GM12878 (cell line): ENCODE measurements around the gene NFIX. TPM values are rescaled to one million over a fixed set of nuclear protein-coding genes. Genes with fewer than 3 reads are reported as not detected.

Experiments
- ATAC-seq: fragments of 200-7000 bp; cut with Tn5 transposase; 3 replicates; pipeline ENCODE4 v1.9.1; 2020; ENCODE audit warnings: mild to moderate bottlenecking, moderate library complexity
- BruUV-seq: library from RNA; stranded (reverse); fragments of 400-500 nt; replicated peaks from 2 replicates; lab custom pipeline; 2021; lab: Mats Ljungman, UMichigan
- CTCF ChIA-PET: fragments of 300-600 bp; sonication (Branson Sonifier 250); formaldehyde crosslinking; extraction: SDS; loops from one replicate; lab custom pipeline; 2021; ENCODE audit warnings: inconsistent platforms; lab: Yijun Ruan, JAX
- POLR2A ChIA-PET: fragments of 350-600 bp; formaldehyde crosslinking; extraction: SDS; loops from one replicate; lab custom pipeline; 2021; ENCODE audit warnings: inconsistent platforms; lab: Charles Lee
- RAD21 ChIA-PET: fragments of 300-600 bp; sonication (Branson Sonifier 250); formaldehyde crosslinking; loops from one replicate; lab custom pipeline; 2023; ENCODE audit warnings: antibody characterized with exemption; ENCODE audit not compliant: unreplicated experiment; lab: Charles Lee
- SMC1A ChIA-PET: fragments of 300-600 bp; sonication (Branson Sonifier 250); formaldehyde crosslinking; loops from one replicate; lab custom pipeline; 2023; ENCODE audit not compliant: unreplicated experiment, uncharacterized antibody; lab: Charles Lee
- DNase-seq: peaks from one replicate; pipeline ENCODE4 v3.0.0-alpha.2; 2011; ENCODE audit warnings: low read depth, low spot score
- FAIRE-seq: peaks from 3 replicates; lab custom pipeline; 2011; peaks lifted over from hg19 to GRCh38; lab: Jason Lieb, UNC
- H2AFZ ChIP-seq: 2 replicates; pipeline ENCODE4 v1.6.0; 2011; ENCODE audit warnings: low read depth, low read length, control low read depth; ENCODE audit not compliant: control insufficient read depth
- H3K27ac ChIP-seq: 2 replicates; pipeline ENCODE4 v1.5.1; 2011; ENCODE audit warnings: control low read depth; ENCODE audit not compliant: control insufficient read depth, insufficient read depth
- H3K27me3 ChIP-seq, 2 experiments: replicated peaks in 1 of 2; 2 replicates each; pipeline versions ENCODE4 v1.6.0 to v1.6.1; 2011; ENCODE audit warnings: low read length in 1 of 2; ENCODE audit not compliant: control insufficient read depth in 2 of 2, insufficient read depth in 2 of 2
- H3K36me3 ChIP-seq, 2 experiments: 2 replicates each; pipeline ENCODE4 v1.5.1; 2011; ENCODE audit warnings: low read length in 1 of 2; ENCODE audit not compliant: control insufficient read depth in 2 of 2, insufficient read depth in 2 of 2
- H3K4me1 ChIP-seq: 2 replicates; pipeline ENCODE4 v1.6.1; 2011; ENCODE audit warnings: mild to moderate bottlenecking, low read length, moderate library complexity, mixed read lengths; ENCODE audit not compliant: control insufficient read depth, insufficient read depth
- H3K4me2 ChIP-seq: 2 replicates; pipeline ENCODE4 v1.6.0; 2011; ENCODE audit warnings: control low read depth; ENCODE audit not compliant: control insufficient read depth, insufficient read depth
- H3K4me3 ChIP-seq: fragments of 200-600 bp; sonication (generic); 2 replicates; pipeline ENCODE4 v1.5.1; 2016
- H3K79me2 ChIP-seq: 2 replicates; pipeline ENCODE4 v1.6.0; 2011; ENCODE audit warnings: low read length; ENCODE audit not compliant: control insufficient read depth, insufficient read depth
- H3K9ac ChIP-seq: 2 replicates; pipeline ENCODE4 v1.8.0; 2011; ENCODE audit warnings: low read length, control low read depth, mixed read lengths; ENCODE audit not compliant: control insufficient read depth, insufficient read depth
- H3K9me3 ChIP-seq: replicated peaks from 3 replicates; pipeline ENCODE4 v1.5.1; 2011; ENCODE audit warnings: mild to moderate bottlenecking, low read length; ENCODE audit not compliant: control insufficient read depth, insufficient read depth
- H4K20me1 ChIP-seq: 2 replicates; pipeline ENCODE4 v1.6.0; 2011; ENCODE audit not compliant: control insufficient read depth, insufficient read depth
- BHLHE40 ChIP-seq, 2 experiments: fragments of 450-650 bp in 1 of 2; IDR thresholded peaks; 2 replicates each; pipeline ENCODE4 v1.6.1; 2011 to 2017; ENCODE audit warnings: low read depth in 2 of 2, borderline replicate concordance in 1 of 2, improper control_type of control experiment in 1 of 2, low read length in 1 of 2, mild to moderate bottlenecking in 1 of 2
- EGR1 ChIP-seq, 2 experiments: IDR thresholded peaks; 1 replicate in 1 of 2; 2 replicates in 1 of 2; pipeline ENCODE4 v1.6.1; 2011 to 2012; ENCODE audit warnings: low read depth in 2 of 2, low read length in 2 of 2, borderline replicate concordance in 1 of 2, mild to moderate bottlenecking in 1 of 2, moderate library complexity in 1 of 2
- MYB ChIP-seq: fragments of 150-350 bp; IDR thresholded peaks from 2 replicates; pipeline ENCODE4 v1.6.1; 2014; ENCODE audit warnings: mild to moderate bottlenecking, low read depth, low read length, borderline replicate concordance
- NBN ChIP-seq: fragments of 450-650 bp; IDR thresholded peaks from 2 replicates; pipeline ENCODE4 v1.6.1; 2016
- RBBP5 ChIP-seq: fragments of 200-600 bp; sonication (generic); conservative IDR thresholded peaks from 2 replicates; pipeline ENCODE4 v1.6.1; 2016
- SREBF1 ChIP-seq: IDR thresholded peaks from 2 replicates; pipeline ENCODE4 v1.6.1; 2012; ENCODE audit warnings: mild to moderate bottlenecking, low read length
- TAF1 ChIP-seq: IDR thresholded peaks from 2 replicates; pipeline ENCODE4 v1.6.1; 2011; ENCODE audit warnings: mild to moderate bottlenecking, low read depth, low read length, borderline replicate concordance
- WRNIP1 ChIP-seq: IDR thresholded peaks from 2 replicates; pipeline ENCODE4 v1.6.1; 2011; ENCODE audit warnings: low read depth, low read length, improper control_type of control experiment, borderline replicate concordance
- ZBED1 ChIP-seq: IDR thresholded peaks from 2 replicates; pipeline ENCODE4 v1.6.1; 2016; ENCODE audit warnings: borderline replicate concordance
- ZNF274 ChIP-seq: IDR thresholded peaks from one replicate; pipeline ENCODE4 v1.8.0; 2011; ENCODE audit not compliant: insufficient read length, insufficient read depth
- WGBS: methylation state at CpG from one replicate; pipeline ENCODE4 v1.1.6; 2016; ENCODE audit warnings: low lambda C conversion rate; ENCODE audit not compliant: insufficient replicate concordance, insufficient coverage; ENCODE audit errors: missing lambda C conversion rate; 5-methylcytosine and 5-hydroxymethylcytosine counted together
- in situ Hi-C: fragments of 300-500 bp; cut with MboI; formaldehyde crosslinking; loops from 9 replicates; pipeline ENCODE4 v1.14.3; 2018; ENCODE audit warnings: mixed read lengths
- intact Hi-C: fragments of 100-400 bp; cut with micrococcal nuclease; formaldehyde crosslinking; loops from one replicate; pipeline ENCODE4 v1.14.2; 2022; ENCODE audit not compliant: unreplicated experiment
- polyA plus RNA-seq, 11 experiments: library from polyadenylated mRNA; depleted of rRNA in 4 of 11; unstranded in 6 of 11; stranded (reverse) in 5 of 11; fragments of >200 nt; fragmentation: Nextera tagmentation in 4 of 11; fragmentation: Illumina TruSeq in 1 of 11; extraction: Ambion mirVana in 4 of 11; extraction: Trizol in 1 of 11; gene quantifications; 1 replicate in 1 of 11; 2 replicates in 10 of 11; pipeline versions ENCODE4 v1.2.1 to v1.2.3, GENCODE V29; 2011 to 2016; ENCODE audit warnings: inconsistent platforms in 2 of 11, missing spikeins in 2 of 11, low read depth in 1 of 11
- total RNA-seq, 4 experiments: library from RNA; depleted of rRNA in 3 of 4; stranded (reverse); fragments of >200 nt in 3 of 4; fragmentation: Illumina TruSeq in 1 of 4; extraction: Trizol in 1 of 4; gene quantifications; 2 replicates each; pipeline versions ENCODE4 v1.2.1 to v1.2.3, GENCODE V29; 2013 to 2021
- TF ChIP-seq, protein P1 (sequence below): fragments of 450-650 bp; formaldehyde crosslinking; IDR thresholded peaks from 2 replicates; pipeline ENCODE4 v1.4.0; 2020; ENCODE audit warnings: mild to moderate bottlenecking, moderate library complexity
- TF ChIP-seq, protein P2 (sequence below): fragments of 150-350 bp; IDR thresholded peaks from 2 replicates; pipeline ENCODE4 v1.6.1; 2016; ENCODE audit warnings: low read depth, low read length
- TF ChIP-seq, protein P3 (sequence below): IDR thresholded peaks from 2 replicates; pipeline ENCODE4 v1.6.1; 2012; ENCODE audit warnings: low read length, inconsistent platforms

Gene NFIX
- total and polyA plus RNA-seq, 10 of the 15 experiments (the other 5 are each of a cell fraction or from before 2014, with no cell fraction given) = 0.02 to 2.2 (median 0.28) TPM

DNA sequence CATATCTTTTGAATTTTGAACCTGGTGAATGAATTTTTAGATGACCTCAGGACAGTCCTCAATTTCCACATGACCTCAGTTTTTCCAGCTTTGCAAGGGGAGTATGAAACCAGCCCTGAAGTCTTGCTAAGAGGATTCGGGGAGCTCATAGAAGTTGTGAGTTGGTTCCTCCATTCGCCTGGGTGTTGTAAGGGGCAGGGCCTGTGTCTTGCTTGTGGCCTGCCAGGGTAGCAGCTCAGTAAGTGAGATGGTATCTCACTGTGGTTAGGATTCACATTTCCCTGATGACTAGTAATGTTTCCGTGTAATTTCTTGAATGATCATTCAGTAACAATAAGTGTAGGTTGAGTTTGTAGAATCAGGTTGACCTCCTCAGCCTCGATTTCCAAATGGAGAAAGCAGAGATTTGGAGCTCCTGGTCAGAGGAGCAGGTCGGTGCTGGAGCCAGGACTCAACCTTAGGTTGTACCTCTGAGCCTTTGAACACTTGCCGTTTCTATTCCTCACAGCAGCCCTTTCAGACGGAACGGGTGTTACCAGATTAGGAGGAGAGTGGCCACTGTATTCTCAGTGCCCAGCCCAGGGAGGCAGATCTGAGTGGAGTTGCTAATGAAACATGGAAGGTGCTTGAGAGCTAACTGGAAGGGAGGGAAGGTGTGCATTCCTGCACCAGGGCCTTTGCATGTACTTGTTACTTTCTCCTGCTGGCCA, 137.4 kb downstream of the NFIX start:
- Histone ChIP-seq H3K9me3 (no peaks in the 10 kb centered on the region), H2AFZ (no peak overlapping the region), H3K4me2 (no peak overlapping the region), H3K27me3 (no peaks in the 10 kb centered on the region), H3K4me1 (no peaks in the 10 kb centered on the region), H4K20me1 (peaks cover 7% of the 10 kb centered on the region), H3K9ac (no peak overlapping the region), H3K27ac (no peak overlapping the region), H3K79me2 (peaks cover 12% of the 10 kb centered on the region), H3K36me3 (peaks cover 3 to 25% of the 10 kb centered on the region in 2 experiments; a peak in 3 of 4 replicates), H3K4me3 (no peak overlapping the region)
- CTCF ChIA-PET = interaction anchor here (0.5 to 0.6 kb wide), 2 partner anchors 13 to 99 kb away, joined by 3 read pairs; no protein-coding TSS in a partner anchor
- RAD21 ChIA-PET = no interaction called here
- no TSS peak for BruUV-seq
- POLR2A ChIA-PET = no interaction called here
- SMC1A ChIA-PET = no interaction called here
- FAIRE-seq (no peak), ATAC-seq (no peak), DNase-seq (no peak)
- 87% methylated on average over 8 of the region's 8 CpGs for WGBS
- in situ Hi-C loops (no loop called here), intact Hi-C loops (no loop called here)
- TF ChIP-seq NBN (no peak), ZBED1 (no peak), WRNIP1 (no peak), BHLHE40 (IDR thresholded peaks at IDR 0.05; ENCODE audit: borderline replicate concordance in 1 of 2, low read depth in 2 of 2, low read length in 1 of 2) (no peak), MYB (no peak), RBBP5 (no peak), EGR1 (IDR thresholded peaks at IDR 0.05; ENCODE audit: borderline replicate concordance in 1 of 2, low read depth in 2 of 2, low read length in 2 of 2) (no peak), ZNF274 (no peak), SREBF1 (no peak), TAF1 (no peak)
- TF ChIP-seq, protein P1, sequence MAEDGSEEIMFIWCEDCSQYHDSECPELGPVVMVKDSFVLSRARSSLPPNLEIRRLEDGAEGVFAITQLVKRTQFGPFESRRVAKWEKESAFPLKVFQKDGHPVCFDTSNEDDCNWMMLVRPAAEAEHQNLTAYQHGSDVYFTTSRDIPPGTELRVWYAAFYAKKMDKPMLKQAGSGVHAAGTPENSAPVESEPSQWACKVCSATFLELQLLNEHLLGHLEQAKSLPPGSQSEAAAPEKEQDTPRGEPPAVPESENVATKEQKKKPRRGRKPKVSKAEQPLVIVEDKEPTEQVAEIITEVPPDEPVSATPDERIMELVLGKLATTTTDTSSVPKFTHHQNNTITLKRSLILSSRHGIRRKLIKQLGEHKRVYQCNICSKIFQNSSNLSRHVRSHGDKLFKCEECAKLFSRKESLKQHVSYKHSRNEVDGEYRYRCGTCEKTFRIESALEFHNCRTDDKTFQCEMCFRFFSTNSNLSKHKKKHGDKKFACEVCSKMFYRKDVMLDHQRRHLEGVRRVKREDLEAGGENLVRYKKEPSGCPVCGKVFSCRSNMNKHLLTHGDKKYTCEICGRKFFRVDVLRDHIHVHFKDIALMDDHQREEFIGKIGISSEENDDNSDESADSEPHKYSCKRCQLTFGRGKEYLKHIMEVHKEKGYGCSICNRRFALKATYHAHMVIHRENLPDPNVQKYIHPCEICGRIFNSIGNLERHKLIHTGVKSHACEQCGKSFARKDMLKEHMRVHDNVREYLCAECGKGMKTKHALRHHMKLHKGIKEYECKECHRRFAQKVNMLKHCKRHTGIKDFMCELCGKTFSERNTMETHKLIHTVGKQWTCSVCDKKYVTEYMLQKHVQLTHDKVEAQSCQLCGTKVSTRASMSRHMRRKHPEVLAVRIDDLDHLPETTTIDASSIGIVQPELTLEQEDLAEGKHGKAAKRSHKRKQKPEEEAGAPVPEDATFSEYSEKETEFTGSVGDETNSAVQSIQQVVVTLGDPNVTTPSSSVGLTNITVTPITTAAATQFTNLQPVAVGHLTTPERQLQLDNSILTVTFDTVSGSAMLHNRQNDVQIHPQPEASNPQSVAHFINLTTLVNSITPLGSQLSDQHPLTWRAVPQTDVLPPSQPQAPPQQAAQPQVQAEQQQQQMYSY (CRISPR knock-in tag) = no peak
- TF ChIP-seq, protein P2, sequence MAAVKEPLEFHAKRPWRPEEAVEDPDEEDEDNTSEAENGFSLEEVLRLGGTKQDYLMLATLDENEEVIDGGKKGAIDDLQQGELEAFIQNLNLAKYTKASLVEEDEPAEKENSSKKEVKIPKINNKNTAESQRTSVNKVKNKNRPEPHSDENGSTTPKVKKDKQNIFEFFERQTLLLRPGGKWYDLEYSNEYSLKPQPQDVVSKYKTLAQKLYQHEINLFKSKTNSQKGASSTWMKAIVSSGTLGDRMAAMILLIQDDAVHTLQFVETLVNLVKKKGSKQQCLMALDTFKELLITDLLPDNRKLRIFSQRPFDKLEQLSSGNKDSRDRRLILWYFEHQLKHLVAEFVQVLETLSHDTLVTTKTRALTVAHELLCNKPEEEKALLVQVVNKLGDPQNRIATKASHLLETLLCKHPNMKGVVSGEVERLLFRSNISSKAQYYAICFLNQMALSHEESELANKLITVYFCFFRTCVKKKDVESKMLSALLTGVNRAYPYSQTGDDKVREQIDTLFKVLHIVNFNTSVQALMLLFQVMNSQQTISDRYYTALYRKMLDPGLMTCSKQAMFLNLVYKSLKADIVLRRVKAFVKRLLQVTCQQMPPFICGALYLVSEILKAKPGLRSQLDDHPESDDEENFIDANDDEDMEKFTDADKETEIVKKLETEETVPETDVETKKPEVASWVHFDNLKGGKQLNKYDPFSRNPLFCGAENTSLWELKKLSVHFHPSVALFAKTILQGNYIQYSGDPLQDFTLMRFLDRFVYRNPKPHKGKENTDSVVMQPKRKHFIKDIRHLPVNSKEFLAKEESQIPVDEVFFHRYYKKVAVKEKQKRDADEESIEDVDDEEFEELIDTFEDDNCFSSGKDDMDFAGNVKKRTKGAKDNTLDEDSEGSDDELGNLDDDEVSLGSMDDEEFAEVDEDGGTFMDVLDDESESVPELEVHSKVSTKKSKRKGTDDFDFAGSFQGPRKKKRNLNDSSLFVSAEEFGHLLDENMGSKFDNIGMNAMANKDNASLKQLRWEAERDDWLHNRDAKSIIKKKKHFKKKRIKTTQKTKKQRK = no peak
- TF ChIP-seq, protein P3, sequence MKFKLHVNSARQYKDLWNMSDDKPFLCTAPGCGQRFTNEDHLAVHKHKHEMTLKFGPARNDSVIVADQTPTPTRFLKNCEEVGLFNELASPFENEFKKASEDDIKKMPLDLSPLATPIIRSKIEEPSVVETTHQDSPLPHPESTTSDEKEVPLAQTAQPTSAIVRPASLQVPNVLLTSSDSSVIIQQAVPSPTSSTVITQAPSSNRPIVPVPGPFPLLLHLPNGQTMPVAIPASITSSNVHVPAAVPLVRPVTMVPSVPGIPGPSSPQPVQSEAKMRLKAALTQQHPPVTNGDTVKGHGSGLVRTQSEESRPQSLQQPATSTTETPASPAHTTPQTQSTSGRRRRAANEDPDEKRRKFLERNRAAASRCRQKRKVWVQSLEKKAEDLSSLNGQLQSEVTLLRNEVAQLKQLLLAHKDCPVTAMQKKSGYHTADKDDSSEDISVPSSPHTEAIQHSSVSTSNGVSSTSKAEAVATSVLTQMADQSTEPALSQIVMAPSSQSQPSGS = no peak
